Measurements from ENCODE around the gene APOA4. TPM values are rescaled to one million over a fixed set of nuclear protein-coding genes. Genes with fewer than 3 reads are reported as not detected.

The APOA4 gene
- total RNA-seq, 4 donors from 2014 or later: not detected

DNA sequence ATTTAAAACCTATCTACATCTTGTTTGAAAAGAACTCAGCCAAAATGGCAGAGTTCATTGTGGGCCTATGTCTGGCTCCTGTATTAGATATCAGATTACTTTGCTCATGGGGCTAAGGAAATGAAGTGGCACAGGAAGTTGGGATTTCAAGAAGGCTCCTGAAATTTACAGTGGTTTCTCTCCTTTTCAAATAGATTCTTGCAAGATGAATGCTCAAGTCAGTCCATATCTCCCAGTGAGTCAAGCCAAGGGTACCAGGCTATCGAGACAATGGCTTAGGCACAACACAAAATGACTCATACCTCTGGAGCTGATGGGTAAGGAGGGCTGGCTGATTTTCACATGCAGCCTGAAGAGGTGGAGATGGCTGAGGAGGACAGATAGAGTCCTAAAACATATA lies 38.4 kb upstream of the APOA4 start:
- TF ChIP-seq, protein P1, sequence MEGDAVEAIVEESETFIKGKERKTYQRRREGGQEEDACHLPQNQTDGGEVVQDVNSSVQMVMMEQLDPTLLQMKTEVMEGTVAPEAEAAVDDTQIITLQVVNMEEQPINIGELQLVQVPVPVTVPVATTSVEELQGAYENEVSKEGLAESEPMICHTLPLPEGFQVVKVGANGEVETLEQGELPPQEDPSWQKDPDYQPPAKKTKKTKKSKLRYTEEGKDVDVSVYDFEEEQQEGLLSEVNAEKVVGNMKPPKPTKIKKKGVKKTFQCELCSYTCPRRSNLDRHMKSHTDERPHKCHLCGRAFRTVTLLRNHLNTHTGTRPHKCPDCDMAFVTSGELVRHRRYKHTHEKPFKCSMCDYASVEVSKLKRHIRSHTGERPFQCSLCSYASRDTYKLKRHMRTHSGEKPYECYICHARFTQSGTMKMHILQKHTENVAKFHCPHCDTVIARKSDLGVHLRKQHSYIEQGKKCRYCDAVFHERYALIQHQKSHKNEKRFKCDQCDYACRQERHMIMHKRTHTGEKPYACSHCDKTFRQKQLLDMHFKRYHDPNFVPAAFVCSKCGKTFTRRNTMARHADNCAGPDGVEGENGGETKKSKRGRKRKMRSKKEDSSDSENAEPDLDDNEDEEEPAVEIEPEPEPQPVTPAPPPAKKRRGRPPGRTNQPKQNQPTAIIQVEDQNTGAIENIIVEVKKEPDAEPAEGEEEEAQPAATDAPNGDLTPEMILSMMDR (IDR thresholded peaks at IDR 0.05): no peak
- TF ChIP-seq POLR2A (IDR thresholded peaks at IDR 0.05): no peak
- DNase-seq (ENCODE audit: low spot score in 2 of 2): no peak
- intact Hi-C loops (cut with DNase I; ENCODE audit: low total_unique reads): no loop called here
- no peak overlapping the region for H3K4me3 ChIP-seq (ENCODE audit: low read depth, poor library complexity, severe bottlenecking)
- 27 to 92% methylated on average over 1 of the region's 1 CpG for WGBS, 2 donors

DNA sequence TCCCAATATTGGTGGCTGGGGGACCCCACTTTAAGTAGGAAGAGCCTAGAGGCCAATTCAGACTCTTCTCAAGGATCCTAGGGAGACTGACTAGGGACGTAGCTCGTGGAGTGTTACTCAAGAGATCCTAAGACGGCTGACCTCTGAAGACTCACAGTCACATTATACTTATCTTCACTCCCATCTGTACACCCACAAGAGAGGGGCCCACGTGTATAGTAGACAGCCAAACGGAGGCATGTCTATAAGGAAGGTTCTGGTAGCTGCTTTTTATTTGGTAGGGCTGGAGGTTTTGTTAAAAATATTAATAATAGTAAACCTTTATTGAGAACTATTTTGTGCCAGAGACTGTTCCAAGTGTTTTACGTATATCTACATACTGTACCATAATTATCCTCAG lies 37.2 kb upstream of the APOA4 start:
- intact Hi-C loops (cut with DNase I; ENCODE audit: low total_unique reads): no loop called here
- TF ChIP-seq POLR2A (IDR thresholded peaks at IDR 0.05): no peak
- TF ChIP-seq, protein P1 (IDR thresholded peaks at IDR 0.05): no peak
- no peak overlapping the region for H3K4me3 ChIP-seq (ENCODE audit: low read depth, poor library complexity, severe bottlenecking)
- DNase-seq (ENCODE audit: low spot score in 2 of 2): no peak
- WGBS, 2 donors: 90% methylated on average over 6 of the region's 6 CpGs

DNA sequence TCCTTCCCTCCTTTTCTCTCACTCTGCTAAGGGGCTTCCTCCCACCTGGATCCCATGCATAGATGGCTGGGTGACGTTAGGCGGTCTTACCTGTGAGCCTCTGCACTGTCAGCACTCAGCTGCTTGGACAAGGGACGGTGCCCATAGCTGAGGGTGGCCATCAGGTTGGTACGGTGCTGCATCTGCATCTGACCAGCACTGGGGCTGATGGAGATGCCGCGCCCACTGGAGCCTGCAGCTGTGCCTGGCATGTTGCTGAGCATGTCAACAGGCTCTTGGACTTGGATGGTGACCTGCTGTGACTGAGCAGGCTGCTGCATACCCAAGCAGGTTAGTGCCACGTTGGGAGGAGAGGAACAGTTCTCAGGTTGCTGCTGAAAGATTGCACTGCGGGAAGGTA lies 36.1 kb upstream of the APOA4 start:
- intact Hi-C loops (cut with DNase I; ENCODE audit: low total_unique reads): no loop called here
- TF ChIP-seq POLR2A (IDR thresholded peaks at IDR 0.05): no peak
- TF ChIP-seq, protein P1 (IDR thresholded peaks at IDR 0.05): no peak
- no peak overlapping the region for H3K4me3 ChIP-seq (ENCODE audit: low read depth, poor library complexity, severe bottlenecking)
- DNase-seq (ENCODE audit: low spot score in 2 of 2): no peak
- WGBS, 2 donors: 89 to 91% methylated on average over 7 to 8 of the region's 8 CpGs

DNA sequence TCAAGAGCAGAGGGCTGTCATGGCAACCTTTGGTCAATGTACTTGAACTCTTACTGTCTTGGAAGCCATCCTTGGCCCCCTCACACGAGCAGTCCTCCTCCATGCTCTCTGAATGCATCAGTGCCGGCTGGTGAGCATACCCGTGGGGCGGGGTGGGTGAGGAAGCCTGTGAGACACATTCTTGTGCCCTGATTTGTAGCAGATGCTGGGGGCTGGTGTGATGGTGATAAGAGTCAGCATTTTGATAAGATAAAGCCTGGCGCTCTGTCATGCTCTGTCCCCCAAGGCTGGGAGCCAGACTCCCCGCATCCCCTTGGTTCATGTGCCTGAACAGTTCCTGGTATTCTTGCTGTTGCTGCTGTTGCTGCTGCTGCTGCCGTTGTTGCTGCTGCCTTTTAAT lies 34.8 kb upstream of the APOA4 start:
- intact Hi-C loops (cut with DNase I; ENCODE audit: low total_unique reads): no loop called here
- no peak for DNase-seq (ENCODE audit: low spot score in 2 of 2)
- no peak overlapping the region for H3K4me3 ChIP-seq (ENCODE audit: low read depth, poor library complexity, severe bottlenecking)
- TF ChIP-seq, protein P1 (IDR thresholded peaks at IDR 0.05): no peak
- TF ChIP-seq POLR2A (IDR thresholded peaks at IDR 0.05): no peak
- 85 to 86% methylated on average over 4 to 7 of the region's 7 CpGs for WGBS, 2 donors

DNA sequence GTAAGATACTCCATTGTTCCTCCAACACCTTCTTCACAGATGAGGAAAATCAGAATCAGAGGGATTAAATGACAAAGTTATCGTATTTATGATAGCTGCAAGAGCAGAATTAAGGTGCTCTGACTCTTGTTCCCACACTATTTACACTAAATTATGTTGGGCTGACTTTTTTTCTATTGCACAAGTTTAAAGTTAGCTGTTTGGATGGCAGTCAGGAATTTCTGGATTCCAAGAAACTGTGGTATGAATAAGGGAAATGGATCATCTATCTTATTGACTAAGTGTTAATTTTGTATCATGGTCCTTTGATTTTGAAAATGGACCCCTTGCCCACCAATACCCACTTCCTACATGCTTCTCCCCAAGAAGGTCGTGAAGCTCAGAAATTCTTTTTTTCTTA lies 34.2 kb upstream of the APOA4 start:
- WGBS, 2 donors: 90 to 95% methylated on average over 2 of the region's 2 CpGs
- intact Hi-C loops (cut with DNase I; ENCODE audit: low total_unique reads): no loop called here
- no peak for TF ChIP-seq POLR2A (IDR thresholded peaks at IDR 0.05)
- TF ChIP-seq, protein P1 (IDR thresholded peaks at IDR 0.05): no peak
- no peak overlapping the region for H3K4me3 ChIP-seq (ENCODE audit: low read depth, poor library complexity, severe bottlenecking)
- no peak for DNase-seq (ENCODE audit: low spot score in 2 of 2)

DNA sequence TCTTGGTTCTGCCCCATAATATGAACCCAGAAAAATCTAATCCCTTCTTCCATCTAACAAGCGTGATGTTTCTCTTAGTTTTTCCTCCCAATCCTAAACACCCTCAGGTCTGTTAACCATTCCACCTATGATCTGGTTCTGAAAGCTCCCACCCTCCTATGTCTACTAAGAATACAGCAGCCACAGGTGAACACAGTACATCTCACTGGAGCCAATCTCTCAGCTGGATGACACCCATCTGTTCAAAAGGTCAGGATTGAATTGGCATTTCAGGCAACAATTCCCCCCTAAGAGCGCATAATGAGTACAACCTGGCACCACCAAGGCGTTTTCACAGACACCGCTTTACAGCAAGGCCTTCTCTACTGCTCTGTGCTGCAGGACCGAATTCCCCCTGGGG lies 33.3 kb upstream of the APOA4 start:
- DNase-seq (ENCODE audit: low spot score in 2 of 2): no peak
- WGBS, 2 donors: 89 to 97% methylated on average over 5 of the region's 5 CpGs
- intact Hi-C loops (cut with DNase I; ENCODE audit: low total_unique reads): no loop called here
- H3K4me3 ChIP-seq (ENCODE audit: low read depth, poor library complexity, severe bottlenecking): no peak overlapping the region
- TF ChIP-seq, protein P1 (IDR thresholded peaks at IDR 0.05): no peak
- no peak for TF ChIP-seq POLR2A (IDR thresholded peaks at IDR 0.05)

Measured in lower leg skin (tissue), 4 donors.